ENCODE data around the gene EVC. TPM values are rescaled to one million over a fixed set of nuclear protein-coding genes. Genes with fewer than 3 reads are reported as not detected.
"Not testable (repeated sequence)": the region's sequence is repeated elsewhere in the genome, so short reads cannot be mapped to it uniquely, and the experiment has no call there.

EVC gene
- polyA plus RNA-seq, 1 donor, result 14.8 TPM

DNA sequence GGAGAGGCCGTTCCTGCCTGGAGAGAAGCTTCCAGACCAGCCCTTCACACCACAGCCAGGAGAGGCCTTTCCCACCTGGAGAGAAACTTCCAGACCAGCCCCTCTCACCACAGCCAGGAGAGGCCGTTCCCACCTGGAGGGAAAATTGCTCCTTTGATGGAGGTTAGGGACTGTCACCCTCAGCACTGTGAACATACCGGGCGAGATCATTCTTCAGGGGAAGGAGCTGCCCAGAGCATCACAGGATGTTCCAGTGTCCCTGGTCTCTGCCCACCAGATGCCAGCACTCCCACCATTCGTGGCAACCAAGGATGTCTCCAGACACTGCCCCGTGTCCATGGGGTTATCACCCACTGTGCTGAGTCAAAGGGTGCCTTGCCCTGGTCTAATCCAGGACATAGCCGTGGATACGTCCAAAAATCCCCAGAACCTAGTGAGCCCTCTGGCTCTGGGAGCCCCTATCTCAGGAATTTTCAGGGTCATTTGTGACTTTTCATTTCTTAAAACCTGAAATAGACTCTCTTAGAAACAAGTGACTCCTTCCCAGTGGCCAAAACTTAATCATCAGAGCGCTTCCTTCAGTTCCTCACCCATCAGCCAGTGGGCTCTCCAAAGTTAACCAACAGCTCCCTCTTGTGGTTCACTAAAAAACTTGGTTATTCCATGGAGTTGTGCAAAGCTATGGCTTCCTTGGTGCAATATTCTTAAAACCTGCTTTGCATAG is 101.7 kb downstream of the EVC start:
- peak; percentile 48 for DNase-seq (ENCODE audit: low read depth)

DNA sequence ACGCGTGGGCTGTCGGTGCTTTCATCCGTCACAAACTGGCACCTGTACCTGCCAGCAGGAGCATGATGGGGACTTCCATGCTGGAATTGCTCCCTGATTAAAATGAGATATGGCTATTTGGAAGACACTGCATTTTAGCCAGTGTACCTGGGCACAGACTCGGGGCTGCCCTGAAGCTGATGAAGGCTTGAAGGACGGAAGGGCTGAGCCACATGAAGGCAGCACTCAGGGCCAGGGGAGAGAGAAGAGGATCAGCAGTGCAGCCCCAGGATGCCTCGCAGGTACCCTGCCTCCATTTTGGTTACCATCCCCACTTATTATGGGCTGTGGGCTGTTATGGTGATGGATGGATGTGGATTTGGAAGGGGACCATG is 102.9 kb downstream of the EVC start:
- no peak for DNase-seq (ENCODE audit: low read depth)

DNA sequence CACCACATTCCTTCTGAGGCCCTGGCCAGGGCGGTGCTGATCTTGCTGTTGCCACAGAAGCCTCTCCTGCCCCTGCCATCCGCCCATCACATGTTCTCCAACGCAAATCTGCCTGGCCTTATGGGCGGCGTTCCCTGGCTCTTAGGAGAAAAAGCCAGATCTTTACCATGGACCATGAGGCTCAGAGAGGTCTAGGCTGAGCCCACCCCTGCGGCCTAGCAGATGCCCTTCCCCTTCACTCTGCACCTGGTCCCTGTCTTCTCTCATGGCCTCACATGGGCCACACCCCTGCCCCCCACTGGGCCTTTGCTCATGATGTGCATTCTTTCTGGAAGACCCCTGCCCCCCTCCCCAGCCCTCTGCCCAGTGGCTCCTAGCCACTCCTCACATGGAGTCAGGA is 103.4 kb downstream of the EVC start:
- DNase-seq (ENCODE audit: low read depth), result no peak

DNA sequence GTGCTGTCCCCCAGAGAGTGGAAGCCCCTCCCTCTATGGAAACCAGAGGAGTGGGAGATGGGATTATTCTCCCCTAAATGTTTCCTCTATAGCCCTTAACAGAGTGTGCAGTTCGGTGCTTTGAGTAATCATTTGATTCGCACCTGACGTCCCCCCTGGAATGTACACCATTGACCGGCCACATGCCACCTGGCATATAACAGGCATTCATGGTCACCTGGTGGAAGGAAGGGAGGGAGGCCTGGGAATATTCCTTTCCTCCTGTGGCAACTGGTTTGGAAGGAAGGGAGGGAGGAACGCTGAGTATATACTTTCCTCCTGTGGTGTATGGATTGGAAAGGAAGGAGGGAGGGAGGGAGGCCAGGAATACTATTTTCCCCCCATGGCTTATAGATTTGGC is 104.6 kb downstream of the EVC start:
- DNase-seq (ENCODE audit: low read depth), result no peak

DNA sequence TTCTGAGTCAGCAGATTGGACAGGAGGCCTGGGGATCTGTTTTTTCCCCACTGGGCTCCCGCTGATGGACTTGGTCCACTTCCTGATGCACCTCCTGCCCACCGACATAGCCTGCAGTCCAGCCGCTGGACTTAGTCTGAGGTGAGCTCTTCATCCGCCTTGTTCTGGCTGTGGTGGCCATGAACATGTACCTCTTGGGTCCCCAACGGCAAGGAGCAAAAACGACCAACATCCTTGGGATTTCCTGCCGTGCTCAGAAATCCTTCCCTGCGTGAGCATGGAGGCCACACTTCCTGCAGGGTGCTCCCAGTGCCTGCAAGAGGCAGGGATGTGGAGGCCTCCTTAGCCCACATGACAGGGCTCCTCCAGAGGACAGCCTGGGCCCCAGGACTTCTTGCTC is 105.1 kb downstream of the EVC start:
- no peak for DNase-seq (ENCODE audit: low read depth)

DNA sequence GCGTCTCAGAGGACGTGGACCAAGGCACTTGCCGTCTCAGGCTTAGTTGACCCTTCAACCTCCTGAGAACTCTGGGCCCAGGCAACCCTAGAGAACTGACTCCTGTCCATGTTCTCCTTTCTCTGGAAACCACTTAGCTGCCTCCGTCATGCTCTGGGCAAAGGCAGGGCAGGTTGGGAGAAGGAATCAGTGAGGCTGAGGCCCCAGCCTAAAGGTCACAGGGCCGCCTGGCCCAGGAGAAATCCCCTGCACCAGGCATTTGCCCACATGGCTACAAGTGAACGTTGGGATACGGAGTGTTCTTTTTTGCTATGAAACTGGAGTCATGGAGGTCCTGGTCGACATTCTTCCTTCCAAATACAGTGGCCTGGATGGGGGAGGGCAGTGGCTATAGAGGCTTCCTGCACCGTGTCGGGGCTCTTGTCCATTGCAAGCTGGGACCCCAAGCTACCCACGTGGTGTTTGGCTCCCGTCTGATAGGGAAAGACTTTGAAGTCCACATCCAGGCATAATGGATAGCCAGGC is 105.9 kb downstream of the EVC start:
- no peak for DNase-seq (ENCODE audit: low read depth)

DNA sequence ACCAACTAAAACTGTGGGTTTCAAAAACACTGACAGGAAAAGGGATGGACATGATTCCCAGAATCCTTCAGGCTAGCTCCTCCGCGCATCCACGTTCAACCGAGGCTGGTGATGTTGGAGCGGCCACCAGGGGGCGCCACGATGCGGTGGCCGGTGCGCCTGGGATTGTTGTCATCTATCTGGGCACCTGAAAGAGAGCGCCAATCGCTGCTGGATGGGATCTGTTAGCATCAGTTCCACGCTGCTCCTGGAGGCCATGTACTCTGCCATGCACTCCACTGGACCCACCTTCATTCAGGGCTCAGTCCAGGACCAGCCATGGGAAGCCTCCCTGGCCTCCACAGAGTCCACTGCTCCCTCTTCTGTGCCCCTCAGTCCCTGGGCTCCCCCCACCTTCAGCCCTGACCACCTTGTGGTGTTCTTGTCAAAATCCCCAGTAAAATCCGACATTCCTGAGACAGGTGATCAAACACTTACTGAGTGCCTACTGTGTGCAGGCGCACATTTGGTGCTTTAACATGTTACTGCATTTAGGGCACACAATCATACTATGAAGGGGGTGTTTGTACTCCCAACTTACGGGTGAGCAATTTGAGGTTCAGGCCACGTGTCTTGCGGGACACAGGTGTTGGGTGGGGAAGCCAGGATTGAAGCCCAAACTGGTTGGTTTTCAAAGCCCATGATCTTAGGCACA is 110.8 kb downstream of the EVC start:
- DNase-seq (ENCODE audit: low read depth), result no peak

DNA sequence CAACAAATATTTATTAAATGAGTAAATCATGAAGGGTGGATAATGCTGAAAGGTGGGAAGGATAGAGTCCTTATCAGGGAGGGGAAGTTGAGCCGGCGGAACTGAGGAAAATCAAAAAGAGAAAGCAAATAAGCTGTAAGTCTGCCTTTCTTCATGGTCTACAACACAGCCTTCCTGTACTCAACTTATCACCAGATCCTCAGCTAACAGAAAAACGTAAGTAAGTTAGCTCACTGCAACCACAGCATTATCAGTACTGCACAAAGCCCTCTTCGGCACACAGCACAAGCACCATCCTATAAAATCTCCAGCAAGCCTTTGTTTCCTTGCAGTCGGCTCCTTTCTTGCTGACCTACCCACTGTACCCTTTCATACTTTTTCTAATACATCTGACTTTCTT is 111.6 kb downstream of the EVC start:
- DNase-seq (ENCODE audit: low read depth), result no peak

DNA sequence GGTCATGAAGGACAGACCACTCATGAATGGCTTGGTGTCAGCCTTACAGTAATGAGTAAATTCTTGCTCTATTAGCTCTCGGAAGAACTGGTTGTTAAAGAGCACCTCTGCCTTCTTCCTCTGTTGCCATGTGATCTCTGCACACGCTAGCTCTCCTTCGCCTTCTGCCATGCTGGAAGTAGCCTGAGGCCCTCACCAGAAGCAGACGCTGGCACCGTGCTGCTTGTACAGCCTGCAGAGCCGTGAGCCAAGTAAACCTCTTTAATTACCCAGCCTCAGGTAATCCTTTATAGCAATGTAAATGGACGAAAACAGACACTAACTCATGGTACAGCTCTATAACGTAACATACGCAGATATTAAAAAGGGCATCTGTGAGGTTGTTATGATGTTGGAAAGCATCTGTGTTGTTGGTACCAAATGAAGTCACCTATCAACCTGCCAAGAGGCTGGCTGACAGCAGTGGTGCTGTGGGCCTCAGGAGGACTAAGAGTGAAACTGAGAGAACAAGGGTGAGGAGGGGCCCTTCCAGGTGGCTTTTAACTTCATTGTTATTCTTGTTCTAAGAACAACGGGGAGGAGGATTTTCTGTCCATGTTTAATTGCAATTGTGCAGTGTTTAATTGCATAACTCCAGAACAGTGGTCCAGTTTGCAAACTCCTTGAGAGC is 112.7 kb downstream of the EVC start:
- no peak for DNase-seq (ENCODE audit: low read depth)

DNA sequence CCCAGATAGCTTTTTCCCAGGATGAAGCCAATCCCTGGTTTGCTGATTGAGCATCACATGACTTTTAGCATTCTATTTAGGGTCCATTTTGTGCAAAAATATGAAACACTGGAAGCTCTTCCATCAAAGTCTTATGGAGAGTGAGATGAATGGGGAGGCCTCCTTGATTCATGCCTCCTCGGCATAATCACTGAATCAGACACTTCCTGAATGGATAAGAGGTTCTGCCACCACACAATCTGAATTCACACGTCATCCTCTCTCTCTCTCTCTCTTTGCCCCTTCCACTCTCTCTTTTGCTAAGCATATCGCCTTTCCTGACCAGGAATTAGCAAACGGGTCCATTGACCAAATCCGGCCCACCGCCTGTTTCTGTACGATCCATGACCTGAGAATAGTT is 113.2 kb downstream of the EVC start:
- no peak for DNase-seq (ENCODE audit: low read depth)

DNA sequence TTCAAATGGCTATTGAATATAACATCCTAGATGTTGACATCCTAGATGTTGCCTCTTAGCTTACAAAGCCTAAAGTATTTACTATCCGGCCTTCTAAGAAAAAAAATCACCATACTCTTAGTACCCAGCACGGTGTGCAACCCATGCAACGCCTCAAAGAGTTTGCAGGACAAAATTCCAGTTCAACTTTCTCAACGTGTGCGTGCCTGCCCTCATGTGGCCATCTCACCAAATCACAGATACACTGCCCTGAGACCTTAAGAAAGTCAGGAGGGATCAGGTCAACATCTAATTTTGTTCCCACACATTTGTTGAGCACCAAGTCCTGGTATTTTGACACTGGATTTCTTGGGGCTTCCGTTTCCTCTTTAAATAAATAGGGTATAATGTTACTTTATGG is 113.6 kb downstream of the EVC start:
- no peak for DNase-seq (ENCODE audit: low read depth)

DNA sequence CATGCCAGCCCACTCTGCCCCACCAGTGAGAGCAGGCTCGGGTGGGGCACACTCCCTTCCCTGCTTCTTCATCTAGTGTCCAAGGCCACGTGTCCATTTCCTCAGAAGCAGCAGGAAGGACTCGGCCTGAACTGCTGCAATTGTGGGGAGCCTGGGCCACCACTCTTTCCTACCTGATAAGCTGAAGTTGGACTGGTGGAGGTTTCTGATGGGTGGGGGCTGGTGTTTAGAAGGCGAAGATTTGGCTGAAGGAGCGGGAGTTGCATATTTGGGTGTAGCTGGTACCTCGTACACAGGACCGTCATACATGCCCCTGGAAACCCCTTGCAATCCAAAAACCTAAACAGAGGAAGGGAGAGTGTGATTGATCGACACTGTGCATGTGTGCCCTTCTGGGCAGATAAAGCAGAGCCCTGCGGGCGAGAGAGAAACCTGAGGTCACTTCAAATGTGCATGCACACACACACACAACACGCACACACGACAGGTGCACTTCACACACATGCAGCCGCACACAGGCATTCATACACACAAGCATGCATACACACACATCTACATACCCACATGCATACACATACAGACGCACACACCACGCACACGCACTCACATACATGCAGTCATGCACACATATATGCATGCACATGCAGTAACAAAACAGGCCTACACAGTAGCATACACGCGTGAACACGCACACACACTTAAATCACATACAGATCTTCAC is 114.5 kb downstream of the EVC start:
- no peak for DNase-seq (ENCODE audit: low read depth)

DNA sequence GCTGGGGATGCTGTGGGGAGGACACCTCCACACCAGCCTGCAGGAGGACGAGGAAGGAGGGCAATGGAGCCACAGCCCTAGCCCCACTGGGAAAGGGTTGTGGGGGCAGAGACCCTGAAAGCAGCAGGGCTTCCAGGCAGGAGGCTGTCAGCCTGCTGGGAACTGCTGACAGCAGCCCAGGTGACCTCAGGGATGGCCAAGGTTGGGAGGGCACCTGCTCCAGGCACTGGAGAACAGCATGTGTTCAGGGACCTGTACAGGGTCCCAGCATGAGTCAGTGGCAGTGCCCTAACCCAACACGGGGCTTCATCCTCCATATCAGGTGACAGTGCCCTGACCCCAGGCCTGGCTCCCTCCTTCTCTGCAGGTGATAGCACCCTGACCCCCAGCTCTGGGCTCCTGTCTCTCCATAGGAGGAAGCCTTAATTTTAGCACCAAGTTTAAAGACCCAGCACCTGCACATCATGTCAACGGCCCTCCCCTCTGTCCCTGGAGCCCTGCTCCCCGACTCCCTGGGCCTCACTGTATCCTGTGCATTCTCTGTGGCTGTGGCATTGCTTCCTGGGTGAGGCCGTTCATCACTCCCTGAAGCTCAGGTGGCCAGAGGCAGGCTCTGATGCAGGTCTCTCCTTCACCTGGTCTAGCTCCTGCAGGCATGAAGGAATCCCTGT is 115.6 kb downstream of the EVC start:
- no peak for DNase-seq (ENCODE audit: low read depth)

DNA sequence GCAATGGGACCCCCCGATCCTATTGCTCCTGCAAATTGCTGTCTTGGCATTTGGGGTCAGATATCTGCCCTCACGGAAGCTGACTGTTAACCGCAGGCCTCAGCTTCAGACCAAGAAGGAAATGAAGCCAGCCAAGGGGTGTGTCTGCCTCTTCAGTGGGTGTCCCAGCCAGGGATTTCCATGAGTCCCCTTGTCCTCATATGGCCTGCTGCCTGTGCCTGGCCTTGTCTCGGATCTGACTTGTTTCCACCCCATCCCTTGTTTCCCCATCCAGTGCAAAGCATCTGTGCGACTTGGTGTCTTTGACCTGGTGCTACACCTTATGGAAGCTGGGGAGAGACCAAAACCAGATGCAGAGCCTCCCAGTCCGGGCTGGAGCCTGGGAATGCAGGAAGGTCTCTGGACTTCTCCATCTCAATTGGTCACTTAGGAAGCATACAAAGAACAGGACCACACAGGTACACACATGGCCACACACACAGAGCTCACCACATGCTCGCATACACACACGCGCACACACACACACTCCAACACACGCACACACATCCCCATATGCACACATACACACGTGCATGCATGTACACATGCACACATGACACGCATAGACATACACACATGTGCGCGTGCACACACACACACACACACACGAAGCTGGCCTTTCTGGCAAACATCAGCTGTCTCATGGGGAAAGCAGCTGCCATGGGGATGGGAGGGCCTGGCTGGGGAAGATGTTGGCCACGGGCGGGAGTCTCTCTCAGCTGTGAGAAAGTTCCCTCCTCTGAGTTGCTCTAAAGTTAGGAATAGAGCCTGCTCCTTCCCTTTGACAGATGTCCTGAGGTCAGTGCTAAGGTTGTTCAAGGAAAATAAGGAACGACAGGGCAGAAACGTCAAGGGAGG is 116.4 kb downstream of the EVC start:
- DNase-seq (ENCODE audit: low read depth), result no peak

DNA sequence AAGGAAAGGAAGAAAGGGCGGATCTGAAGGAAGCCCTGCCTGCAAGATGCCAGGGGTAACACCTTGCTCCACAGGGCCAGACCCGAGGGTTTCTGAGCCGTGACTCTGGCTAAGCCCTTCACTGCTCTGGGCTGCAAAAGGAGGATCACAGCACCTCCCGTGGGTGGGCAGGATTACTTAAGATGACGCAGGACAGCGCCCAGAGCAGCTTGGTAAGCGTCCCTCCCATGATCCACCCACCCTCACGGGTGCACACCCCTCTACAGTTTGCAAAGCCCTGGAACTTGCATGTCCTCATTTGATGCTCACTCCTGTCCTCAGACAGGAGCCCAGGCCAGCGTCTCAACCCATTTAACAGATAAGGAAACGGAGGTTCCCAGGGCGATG is 117.0 kb downstream of the EVC start:
- no peak for DNase-seq (ENCODE audit: low read depth)

DNA sequence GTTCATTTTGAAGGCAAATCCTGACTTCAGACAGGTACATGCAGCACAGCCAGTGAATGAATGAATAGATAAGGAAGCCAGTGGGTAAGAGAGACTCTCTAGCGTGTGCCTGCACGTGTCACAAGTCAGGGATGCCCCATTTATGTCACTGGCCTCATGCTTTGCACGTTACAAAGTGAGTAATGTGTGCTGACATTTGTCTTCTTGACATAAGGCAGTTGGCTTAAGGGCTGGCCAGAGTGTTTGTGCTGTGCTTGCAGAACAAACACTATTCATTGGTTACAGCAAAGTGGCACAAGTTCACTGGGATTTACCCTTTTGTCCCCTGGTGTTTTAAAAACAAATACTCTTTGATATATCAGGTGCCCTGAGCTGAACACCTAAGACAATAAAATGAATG is 125.9 kb downstream of the EVC start:
- no peak for DNase-seq (ENCODE audit: low read depth)

DNA sequence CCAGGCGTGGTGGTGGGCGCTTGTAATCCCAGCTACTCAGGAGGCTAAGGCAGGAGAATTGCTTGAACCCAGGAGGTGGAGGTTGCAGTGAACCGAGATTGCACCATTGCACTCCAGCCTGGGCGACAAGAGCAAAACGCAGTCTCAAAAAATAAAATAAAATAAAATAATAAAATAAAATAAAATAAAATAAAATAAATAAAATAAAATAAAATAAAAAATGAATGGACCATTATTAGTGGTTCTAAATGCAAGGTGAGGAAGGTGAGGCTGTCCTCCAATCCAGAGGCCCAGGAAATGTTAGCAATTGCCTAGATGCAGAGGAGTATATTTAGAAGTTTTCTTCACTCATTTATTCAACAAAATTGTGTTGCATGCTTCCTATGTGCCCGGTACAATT is 126.5 kb downstream of the EVC start:
- not testable (repeated sequence) for DNase-seq (ENCODE audit: low read depth)

DNA sequence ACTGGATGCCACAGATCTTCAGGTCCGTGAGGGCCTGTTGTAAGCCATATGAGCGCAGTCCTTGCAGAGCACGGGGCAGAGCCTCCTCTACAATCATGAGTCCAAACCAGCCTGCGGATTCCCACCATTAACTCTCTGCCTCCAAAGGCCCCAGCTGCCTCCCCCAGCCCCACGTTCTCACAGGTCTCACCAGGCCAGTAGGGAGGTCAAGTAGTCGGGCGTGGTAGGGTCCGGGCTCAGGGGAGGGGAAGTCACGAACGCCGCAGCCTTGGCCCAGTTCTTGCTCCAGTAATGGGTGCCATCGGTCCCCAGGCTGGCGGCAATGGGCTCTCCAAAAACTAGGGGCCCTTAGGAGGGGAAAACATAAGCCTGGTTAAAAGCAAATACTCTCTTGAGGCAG is 128.3 kb downstream of the EVC start:
- DNase-seq (ENCODE audit: low read depth), result no peak

DNA sequence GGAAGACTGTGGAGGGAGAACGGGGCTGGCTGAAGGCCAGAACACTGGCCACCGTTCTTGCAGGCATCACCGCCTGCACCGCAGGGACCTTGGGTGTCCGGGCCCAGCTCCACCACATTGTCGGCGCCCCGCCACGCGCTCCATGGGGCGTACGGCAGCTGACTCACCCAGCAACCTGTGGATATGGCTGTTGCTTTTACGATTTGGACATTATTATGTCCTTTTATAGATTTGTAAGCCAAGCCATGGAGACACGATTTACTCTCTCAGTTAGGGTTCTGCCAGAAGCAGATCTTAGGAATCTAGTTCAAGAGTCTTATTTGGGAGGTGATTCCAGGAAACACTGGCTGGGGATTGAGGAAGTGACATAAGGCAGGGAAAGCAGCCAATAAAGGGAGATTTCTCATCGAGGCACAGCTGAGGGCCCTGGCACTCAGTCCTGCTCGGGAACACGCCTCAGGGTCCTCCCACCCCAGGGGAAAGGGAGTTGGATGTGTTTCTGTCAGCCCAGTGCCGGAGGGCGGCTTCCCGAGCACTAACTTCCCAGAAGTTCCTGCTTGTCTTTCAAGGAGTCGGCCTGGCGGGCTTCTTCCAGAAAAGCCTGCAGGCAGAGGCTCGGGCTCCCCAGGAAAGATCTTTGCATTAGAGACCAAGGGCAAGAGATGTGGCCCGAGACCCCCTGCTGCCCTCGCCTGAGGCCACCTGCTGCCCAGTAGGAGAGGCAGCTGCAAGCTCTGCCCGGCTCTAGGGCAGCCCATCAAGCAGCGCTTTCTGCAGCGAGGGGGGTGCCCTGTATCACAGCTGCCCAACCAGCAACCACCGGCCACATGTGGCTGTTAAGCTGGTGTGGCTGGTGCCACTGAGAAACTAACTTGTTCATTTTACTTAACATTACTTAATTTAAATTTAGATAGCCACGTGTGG is 129.0 kb downstream of the EVC start:
- peak; percentile 82 for DNase-seq (ENCODE audit: low read depth)

DNA sequence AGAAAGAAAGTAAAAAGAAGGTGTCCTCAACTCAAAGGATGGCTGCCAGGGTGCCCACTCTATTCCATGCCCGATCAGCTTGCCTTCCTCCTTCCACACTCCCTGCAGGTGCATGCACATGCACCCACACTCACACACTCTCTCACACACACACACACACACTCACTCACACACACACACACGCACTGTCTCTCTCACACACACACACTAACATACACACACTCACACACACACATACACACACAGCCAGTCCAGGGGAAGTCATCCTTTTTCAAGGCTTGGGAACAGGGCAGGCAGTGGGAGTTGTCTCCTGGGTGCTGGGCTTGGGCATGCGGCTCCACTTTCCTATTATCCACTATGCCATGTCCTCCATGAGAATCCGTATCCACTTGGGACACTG is 131.5 kb downstream of the EVC start:
- no peak for DNase-seq (ENCODE audit: low read depth)
